Measurements from ENCODE around the gene KRTDAP. TPM values are rescaled to one million over a fixed set of nuclear protein-coding genes. Genes with fewer than 3 reads are reported as not detected.

The KRTDAP gene
- total RNA-seq, 2 donors from 2014 or later = not detected

DNA sequence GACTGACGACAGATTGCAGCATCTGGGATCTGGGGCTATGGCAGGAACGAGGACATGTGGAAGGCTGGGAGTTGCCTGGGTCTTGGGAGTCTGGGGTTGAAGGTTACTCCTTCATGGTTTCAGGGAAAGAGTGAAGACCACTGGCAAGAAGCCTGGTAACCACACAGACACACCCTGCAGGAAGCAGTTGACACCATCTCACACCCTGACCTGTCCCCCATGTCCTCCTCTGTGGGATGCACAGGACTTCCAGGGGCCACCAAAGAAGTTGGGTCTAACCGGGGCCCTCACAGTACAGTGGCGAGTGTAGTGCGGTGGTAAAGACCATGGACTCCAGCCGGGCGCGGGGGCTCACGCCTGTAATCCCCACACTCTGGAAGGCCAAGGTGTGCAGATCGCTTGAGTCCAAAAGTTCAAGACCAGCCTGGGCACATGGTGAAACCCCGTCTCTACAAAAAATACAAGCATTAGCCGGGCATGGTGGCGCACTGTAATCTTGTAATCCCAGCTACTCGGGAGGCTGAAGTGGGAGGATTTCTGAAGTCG lies 52.8 kb downstream of the KRTDAP start:
- intact Hi-C loops (cut with DNase I) = no loop called here
- peak; percentile 51 for DNase-seq (ENCODE audit: low spot score)

Other genes with a start within 250 kb of the KRTDAP start
- 1 to 10 TPM; 5.1 to 5.5 TPM for gene LSR, start 241.5 kb downstream of the KRTDAP start, total RNA-seq
- gene USF2, start 221.5 kb downstream of the KRTDAP start, total RNA-seq = 10 to 100 TPM; 78.9 to 88.0 TPM
- not detected for gene HAMP, start 207.9 kb downstream of the KRTDAP start, total RNA-seq
- not detected for gene MAG, start 198.3 kb downstream of the KRTDAP start, total RNA-seq
- 1 to 10 TPM; 3.7 to 5.6 TPM for gene CD22, start 161.3 kb downstream of the KRTDAP start, total RNA-seq
- not detected for gene FFAR1, start 142.6 kb downstream of the KRTDAP start, total RNA-seq
- under 1 TPM in 1 of 2 donors, not detected in 1; 0.14 TPM for gene FFAR3, start 132.0 kb downstream of the KRTDAP start, total RNA-seq
- gene GPR42, start 119.4 kb downstream of the KRTDAP start, total RNA-seq = under 1 TPM in 1 of 2 donors, not detected in 1; 0.28 TPM
- 1 to 10 TPM in 1 of 2 donors, under 1 TPM in 1; 0.95 to 1.8 TPM for gene FFAR2, start 42.2 kb downstream of the KRTDAP start, total RNA-seq
- 1 to 10 TPM; 2.1 to 2.2 TPM for gene DMKN, start 23.2 kb upstream of the KRTDAP start, total RNA-seq
- gene SBSN, start 37.8 kb upstream of the KRTDAP start, total RNA-seq = not detected
- gene GAPDHS, start 43.0 kb upstream of the KRTDAP start, total RNA-seq = not detected
- 10 to 100 TPM; 52.4 to 61.1 TPM for gene TMEM147, start 55.2 kb upstream of the KRTDAP start, total RNA-seq
- not detected for gene ATP4A, start 73.2 kb upstream of the KRTDAP start, total RNA-seq
- not detected for gene PMIS2, start 95.7 kb upstream of the KRTDAP start, total RNA-seq
- gene HAUS5, start 122.3 kb upstream of the KRTDAP start, total RNA-seq = 1 to 10 TPM; 7.9 to 8.3 TPM
- 10 to 100 TPM; 61.1 to 61.3 TPM for gene RBM42, start 138.6 kb upstream of the KRTDAP start, total RNA-seq
- gene ETV2, start 151.3 kb upstream of the KRTDAP start, total RNA-seq = under 1 TPM; 0.74 to 0.81 TPM
- 100 to 1,000 TPM; 228 to 290 TPM for gene COX6B1, start 157.9 kb upstream of the KRTDAP start, total RNA-seq
- under 1 TPM in 1 of 2 donors, not detected in 1; 0.19 TPM for gene UPK1A, start 176.1 kb upstream of the KRTDAP start, total RNA-seq
- gene ZBTB32, start 214.1 kb upstream of the KRTDAP start, total RNA-seq = not detected
- 10 to 100 TPM; 23.1 to 23.5 TPM for gene KMT2B, start 227.5 kb upstream of the KRTDAP start, total RNA-seq

All from posterior vena cava (tissue), 2 donors.